GM20431 (cell line): ENCODE results near the gene HS3ST6.
"Not testable (repeated sequence)": the region's sequence is repeated elsewhere in the genome, so short reads cannot be mapped to it uniquely, and the experiment has no call there.

Experiments used
- in situ Hi-C: fragments of 300-500 bp; cut with MseI, MboI; formaldehyde crosslinking; loops from one replicate; pipeline ENCODE4 v1.15.0; 2020; ENCODE audit warnings: low sequenced_read_pairs; ENCODE audit not compliant: unreplicated experiment

The HS3ST6 gene

GRCh38 chr16:1918351-1919326 is at the start of gene HS3ST6:
Gene HS3ST6, minus strand, starts transcription at chr16:1918415. Its CDS starts 92 bp downstream, at chr16:1918323.
- in situ Hi-C loops, result no loop called here

GRCh38 chr16:1966460-1966859 is 48.2 kb upstream of the HS3ST6 start, which contains the start of gene RNF151:
Gene RNF151, plus strand, starts transcription at chr16:1966856. Its CDS starts 26 bp downstream, at chr16:1966882.
- in situ Hi-C loops, result no loop called here

- in situ Hi-C loops, result no loop called here
Measured at GRCh38 chr16:1965396-1966001, 47.3 kb upstream of the HS3ST6 start.

- in situ Hi-C loops, result no loop called here
Measured at GRCh38 chr16:1964506-1965395, 46.5 kb upstream of the HS3ST6 start, which contains the start of gene RPS2. Gene RPS2, minus strand, starts transcription at chr16:1964826. Its CDS starts 201 bp downstream, at chr16:1964625.

GRCh38 chr16:1963806-1964505 is 45.7 kb upstream of the HS3ST6 start:
- in situ Hi-C loops, result no loop called here

- in situ Hi-C loops, result not testable (repeated sequence)
Measured at GRCh38 chr16:1962161-1963153, 44.2 kb upstream of the HS3ST6 start.

GRCh38 chr16:1961651-1962067 is 43.4 kb upstream of the HS3ST6 start:
- in situ Hi-C loops, result no loop called here

GRCh38 chr16:1960665-1961630 is 42.7 kb upstream of the HS3ST6 start:
- in situ Hi-C loops, result no loop called here

- in situ Hi-C loops, result no loop called here
Measured at GRCh38 chr16:1959269-1960039, 41.2 kb upstream of the HS3ST6 start, which contains the start of gene NDUFB10. Gene NDUFB10, plus strand, starts transcription at chr16:1959538. Its CDS starts 87 bp downstream, at chr16:1959625.

GRCh38 chr16:1958715-1959268 is 40.6 kb upstream of the HS3ST6 start:
- in situ Hi-C loops, result no loop called here

- in situ Hi-C loops, result not testable (repeated sequence)
Measured at GRCh38 chr16:1958143-1958491, 39.9 kb upstream of the HS3ST6 start.

- in situ Hi-C loops, result not testable (repeated sequence)
Measured at GRCh38 chr16:1957434-1958142, 39.4 kb upstream of the HS3ST6 start.

GRCh38 chr16:1953734-1954133 is 35.5 kb upstream of the HS3ST6 start:
- in situ Hi-C loops, result no loop called here

GRCh38 chr16:1950559-1950958 is 32.3 kb upstream of the HS3ST6 start:
- in situ Hi-C loops, result no loop called here

- in situ Hi-C loops, result no loop called here
Measured at GRCh38 chr16:1950047-1950446, 31.8 kb upstream of the HS3ST6 start.

- in situ Hi-C loops, result no loop called here
Measured at GRCh38 chr16:1949507-1949906, 31.3 kb upstream of the HS3ST6 start.
